Fibroblast of skin of left quadriceps (primary cell): Measurements from ENCODE around the gene DNAJC21.

Experiments
- DNase-seq, 2 experiments: peaks; one replicate each; pipeline ENCODE4 v3.0.0-alpha.2; 2013; ENCODE audit warnings: low read depth in 2 of 2

DNAJC21 gene

DNA sequence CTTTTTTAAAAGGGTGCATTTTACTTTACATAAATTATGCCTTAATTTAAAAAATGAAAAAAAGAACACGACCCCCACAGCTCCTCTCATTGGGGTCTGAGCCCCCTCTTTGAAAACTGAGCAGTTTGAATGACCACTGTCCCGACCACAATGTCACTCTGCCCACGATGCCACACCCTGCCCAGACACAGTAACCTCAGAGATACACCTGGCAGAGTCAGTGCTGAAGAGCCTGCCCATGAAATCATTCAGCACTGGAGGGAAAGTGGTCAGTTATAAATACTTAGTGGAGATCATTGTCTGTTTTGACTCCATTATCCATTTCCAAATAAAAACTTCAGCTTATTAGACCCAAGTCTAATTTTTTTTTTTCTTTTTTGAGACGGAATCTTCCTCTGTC is 49.3 kb downstream of the DNAJC21 start:
- DNase-seq: no peak

- no peak for DNase-seq
Measured at GRCh38 chr5:34982823-34983222, 53.5 kb downstream of the DNAJC21 start.

DNA sequence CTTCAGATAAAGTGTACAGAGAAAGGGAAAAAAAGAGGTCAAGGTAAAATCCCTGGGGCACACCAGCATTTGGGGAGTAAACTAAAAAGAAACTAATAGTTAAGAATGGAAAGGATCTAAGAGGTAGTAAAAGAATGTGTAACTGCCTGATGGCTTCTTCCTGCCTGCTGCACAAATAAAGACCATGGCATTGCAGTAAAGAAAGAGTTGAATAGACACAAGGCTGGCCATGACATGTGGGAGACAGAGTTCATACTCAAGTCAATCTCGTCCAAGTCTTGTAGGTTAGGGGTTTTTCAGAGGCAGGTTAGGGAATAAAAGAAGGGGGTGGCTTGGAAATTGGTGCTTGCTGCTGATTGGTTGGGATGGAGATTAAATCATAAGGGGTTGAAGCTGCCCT is 57.6 kb downstream of the DNAJC21 start:
- DNase-seq: no peak

- DNase-seq: no peak
Measured at GRCh38 chr5:34991486-34992238, 62.3 kb downstream of the DNAJC21 start.

GRCh38 chr5:34993951-34994350 is 64.6 kb downstream of the DNAJC21 start:
- DNase-seq: no peak

GRCh38 chr5:34996261-34996660 is 66.9 kb downstream of the DNAJC21 start:
- no peak for DNase-seq

GRCh38 chr5:34998058-34998789 is 68.9 kb downstream of the DNAJC21 start:
- peak; percentile 52 to 53 for DNase-seq

GRCh38 chr5:35001842-35002241 is 72.5 kb downstream of the DNAJC21 start:
- no peak for DNase-seq

GRCh38 chr5:35002459-35002858 is 73.1 kb downstream of the DNAJC21 start:
- no peak for DNase-seq

- peak; percentile 36 to 40 for DNase-seq
Measured at GRCh38 chr5:35003018-35003957, 73.9 kb downstream of the DNAJC21 start.

DNA sequence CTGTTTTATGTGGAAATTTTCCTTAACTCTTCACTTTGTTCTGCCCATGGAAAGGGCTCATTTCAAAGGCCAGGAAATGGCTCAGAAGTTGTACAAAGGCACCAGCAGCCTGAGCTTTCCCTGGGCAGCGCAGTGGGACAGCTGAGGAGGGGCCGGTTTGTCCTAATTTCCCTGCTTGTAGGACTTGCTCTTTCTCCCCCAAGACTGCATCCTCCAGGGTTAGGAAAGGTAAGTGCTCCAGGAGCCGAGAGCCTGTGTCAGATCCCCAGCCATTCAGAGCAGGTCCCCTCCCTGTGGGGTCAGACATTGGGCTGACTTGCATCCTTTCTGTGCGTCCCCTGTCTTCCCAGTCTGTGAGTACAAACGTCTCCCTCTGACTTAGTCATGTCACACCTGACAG is 74.8 kb downstream of the DNAJC21 start:
- no peak for DNase-seq

DNA sequence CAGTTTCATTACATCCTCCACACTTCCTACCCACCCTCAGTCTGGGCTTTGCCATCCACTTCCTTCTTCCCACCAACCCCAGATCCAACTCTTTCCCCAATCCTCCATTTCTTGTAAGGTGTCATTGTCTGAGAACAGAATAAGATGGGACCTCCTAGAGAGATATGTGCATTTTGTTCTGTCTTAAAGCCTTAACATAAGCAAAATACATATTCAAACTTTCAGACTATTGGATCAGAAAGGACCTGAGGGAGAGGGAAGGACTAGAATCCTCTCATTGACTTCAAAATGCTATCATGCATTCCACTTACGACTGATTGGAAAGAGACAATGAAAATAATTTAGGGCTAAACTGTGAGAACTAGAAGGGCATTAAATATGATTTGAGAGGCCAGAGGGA is 75.4 kb downstream of the DNAJC21 start:
- no peak for DNase-seq
